ENCODE measurements around the gene PRR9.

Gene PRR9

DNA sequence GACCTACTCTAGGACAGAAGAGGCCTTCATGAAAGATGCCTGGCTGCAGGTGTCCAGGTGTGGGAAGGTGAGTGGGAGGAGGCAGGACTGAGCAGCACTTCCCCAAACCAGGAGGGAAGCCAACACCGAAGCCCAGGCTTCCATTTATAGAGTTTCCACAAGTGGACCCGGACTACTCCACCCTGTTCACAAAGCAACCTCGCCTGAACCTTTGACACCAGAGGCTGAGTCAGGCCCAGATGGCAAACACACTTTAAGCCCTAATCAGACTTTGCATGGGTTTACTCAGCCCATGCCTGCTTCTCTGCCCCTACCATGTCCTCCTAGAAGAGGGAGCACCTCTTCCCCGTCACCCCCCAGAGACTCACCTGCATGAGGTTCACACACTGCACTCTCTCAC, 14.0 kb downstream of the PRR9 start:
- no peak for DNase-seq

- DNase-seq = no peak
These were observed 14.4 kb downstream of the PRR9 start for GRCh38 chr1:153231785-153232184.

GRCh38 chr1:153232553-153232952, 15.2 kb downstream of the PRR9 start:
- DNase-seq = no peak

GRCh38 chr1:153233448-153233847, 16.1 kb downstream of the PRR9 start:
- no peak for DNase-seq

- no peak for DNase-seq
These were observed 21.1 kb downstream of the PRR9 start for GRCh38 chr1:153238527-153238926.

GRCh38 chr1:153242160-153242559, 24.8 kb downstream of the PRR9 start:
- DNase-seq = no peak

DNA sequence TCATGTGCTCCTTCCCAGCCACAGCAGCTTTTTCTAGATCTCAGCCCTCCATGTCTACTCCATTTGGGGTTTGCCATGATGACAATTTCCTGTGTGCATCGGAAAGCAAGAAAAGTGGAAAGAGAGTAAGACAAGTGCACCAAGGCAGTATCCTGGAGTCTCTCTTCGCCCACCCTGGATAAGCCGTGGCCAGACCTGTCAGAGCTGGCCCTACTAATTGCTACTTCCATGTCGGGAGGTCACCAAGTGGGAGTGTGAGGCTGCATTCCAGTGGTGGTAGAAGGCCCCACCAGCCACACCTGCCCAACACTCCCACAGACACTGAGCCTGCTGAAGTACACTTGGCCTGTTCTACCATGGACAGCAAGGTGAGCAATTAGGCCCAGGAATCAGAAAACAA, 28.1 kb downstream of the PRR9 start:
- no peak for DNase-seq

- DNase-seq = no peak
These were observed 28.6 kb downstream of the PRR9 start for GRCh38 chr1:153246018-153246417.

- DNase-seq = no peak
These were observed 29.4 kb downstream of the PRR9 start for GRCh38 chr1:153246825-153247224.

- no peak for DNase-seq
These were observed 30.9 kb downstream of the PRR9 start for GRCh38 chr1:153248176-153248879.

DNA sequence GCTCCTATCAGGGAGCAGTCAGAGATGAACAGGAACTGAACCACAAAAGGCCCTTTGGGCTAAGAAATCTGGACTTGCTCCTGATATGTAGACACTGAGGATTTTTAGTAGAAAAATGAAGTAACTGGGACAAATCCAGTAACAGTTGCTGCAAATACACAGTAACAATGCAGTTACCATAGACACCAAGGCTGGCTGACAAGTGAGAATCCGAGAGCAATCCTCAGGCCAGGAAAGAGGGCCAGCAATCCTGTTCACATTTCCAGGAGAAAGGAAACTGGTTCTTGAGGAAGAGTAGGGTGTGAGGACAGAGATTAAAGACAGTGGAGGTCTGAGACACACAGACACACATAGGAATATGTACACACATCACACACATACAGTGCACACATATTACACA, 32.8 kb downstream of the PRR9 start:
- no peak for DNase-seq

GRCh38 chr1:153251087-153251486, 33.7 kb downstream of the PRR9 start:
- DNase-seq = no peak

- no peak for DNase-seq
These were observed 34.2 kb downstream of the PRR9 start for GRCh38 chr1:153251562-153251961.

DNA sequence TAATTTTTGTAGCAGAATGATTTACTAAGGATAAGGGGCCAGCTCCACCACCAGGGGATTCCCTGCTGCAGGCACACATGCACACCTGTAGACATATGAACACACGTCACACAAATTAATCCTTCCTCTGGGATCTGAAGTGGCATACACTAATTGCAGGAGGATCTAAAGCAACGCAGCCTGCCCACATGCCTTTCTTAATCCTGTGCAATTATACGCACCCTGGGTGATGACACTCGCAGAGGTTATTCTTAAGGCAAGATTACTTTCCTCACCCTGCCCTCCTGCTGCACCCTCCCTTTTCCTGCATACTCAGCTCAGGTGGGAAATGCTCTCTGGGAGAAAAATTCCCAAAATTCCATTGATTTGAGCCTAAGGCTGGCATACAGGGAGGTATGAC, 34.6 kb downstream of the PRR9 start:
- no peak for DNase-seq

GRCh38 chr1:153253076-153253475, 35.7 kb downstream of the PRR9 start:
- no peak for DNase-seq

- DNase-seq = no peak
These were observed 36.3 kb downstream of the PRR9 start for GRCh38 chr1:153253693-153254092.

DNA sequence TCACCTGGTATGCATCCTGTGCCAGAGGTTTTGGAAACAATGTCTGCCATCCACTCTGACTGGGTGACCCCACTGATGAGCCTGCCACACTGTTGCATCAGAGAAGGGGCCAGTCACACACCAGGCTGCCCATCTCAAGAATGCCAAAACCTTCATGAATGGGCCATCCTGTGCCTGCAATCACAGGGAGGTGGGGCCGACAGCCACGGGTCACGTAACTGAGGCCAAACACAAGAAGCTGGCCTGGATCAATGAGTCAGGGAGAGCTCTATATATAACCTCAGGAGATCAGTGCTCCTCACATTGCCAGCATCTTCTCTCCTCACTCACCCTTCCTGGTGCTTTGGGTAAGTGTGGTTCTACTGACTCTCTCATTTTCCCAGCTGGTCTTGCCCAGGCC, 42.0 kb downstream of the PRR9 start, which contains the start of gene LORICRIN:
Gene LORICRIN (plus strand): TSS at position 301 of the 400 bp plus-strand sequence. CDS start 1,263 bp downstream, outside the sequence.
- no peak for DNase-seq

DNA sequence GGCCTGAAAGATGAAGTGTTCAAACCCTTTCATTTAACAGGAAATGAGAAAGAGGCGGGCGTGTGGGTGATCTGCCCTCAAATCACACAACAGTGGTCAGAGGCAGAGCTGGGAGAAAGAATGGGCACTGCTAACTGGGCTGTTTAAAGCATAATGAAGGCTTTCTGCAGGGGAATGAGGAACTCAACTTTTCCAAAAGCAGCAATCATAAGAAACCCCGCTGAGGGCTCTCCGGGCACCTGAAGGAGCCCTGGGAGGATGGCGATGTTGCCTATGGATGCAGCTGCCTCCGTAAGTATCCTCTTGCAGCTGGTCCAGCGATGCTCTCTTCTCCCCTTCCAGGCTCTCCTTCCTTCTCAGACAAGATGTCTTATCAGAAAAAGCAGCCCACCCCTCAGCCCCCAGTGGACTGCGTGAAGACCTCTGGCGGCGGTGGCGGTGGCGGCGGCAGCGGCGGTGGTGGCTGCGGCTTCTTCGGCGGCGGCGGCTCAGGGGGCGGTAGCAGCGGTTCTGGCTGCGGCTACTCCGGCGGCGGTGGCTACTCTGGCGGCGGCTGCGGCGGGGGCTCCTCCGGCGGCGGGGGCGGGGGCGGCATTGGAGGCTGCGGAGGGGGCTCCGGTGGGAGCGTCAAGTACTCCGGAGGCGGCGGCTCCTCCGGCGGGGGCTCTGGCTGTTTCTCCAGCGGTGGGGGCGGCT, 43.3 kb downstream of the PRR9 start:
- DNase-seq = no peak

- no peak for DNase-seq
These were observed 44.1 kb downstream of the PRR9 start for GRCh38 chr1:153261281-153262069.

DNA sequence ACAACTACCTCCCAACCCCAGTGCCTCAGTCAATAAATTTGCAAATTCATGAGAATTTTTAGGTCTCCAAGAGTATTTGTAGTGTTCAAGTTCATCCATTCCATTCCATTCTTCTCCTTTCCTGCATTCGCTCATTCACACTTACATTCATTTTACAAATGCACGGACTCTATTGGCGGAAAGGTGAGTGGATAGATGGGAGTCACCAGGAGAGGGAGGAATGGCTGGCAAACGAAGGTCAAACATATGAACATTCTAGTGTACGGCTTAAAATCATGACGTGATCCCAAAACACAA, 44.6 kb downstream of the PRR9 start:
- no peak for DNase-seq

DNA sequence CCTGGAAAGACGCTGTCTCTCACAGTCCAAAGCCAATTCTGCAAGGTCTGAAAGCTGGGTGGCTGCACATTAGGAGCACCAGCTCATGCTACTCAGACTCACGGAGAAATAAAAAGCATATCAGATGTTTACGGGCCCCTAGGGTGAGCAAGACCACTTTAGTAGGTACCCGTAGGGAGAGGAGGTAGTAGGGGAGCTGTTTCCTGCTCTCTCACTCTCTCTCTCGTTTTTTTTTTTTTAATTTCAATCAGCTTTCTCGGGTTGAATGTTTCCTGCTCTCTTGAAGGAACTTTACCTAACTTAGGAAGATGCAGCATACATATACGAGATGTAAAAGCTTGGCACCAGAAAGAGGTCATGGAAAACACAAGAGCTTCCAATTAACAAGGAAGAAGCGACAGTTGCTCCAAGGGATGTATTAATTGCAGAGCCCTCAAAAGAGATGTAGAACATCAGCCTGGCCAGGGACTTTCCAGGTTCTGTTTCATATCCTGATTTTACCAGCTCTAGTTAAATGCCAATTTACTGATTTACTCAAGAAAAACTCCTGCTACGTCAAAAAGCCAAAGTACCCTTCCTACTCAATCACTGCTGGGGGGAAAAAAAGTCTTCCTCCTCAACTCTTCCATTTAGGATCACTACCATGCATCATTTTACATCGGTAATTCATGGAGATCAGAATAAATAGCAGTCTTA, 45.2 kb downstream of the PRR9 start:
- DNase-seq = no peak

GRCh38 chr1:153265457-153265856, 48.1 kb downstream of the PRR9 start:
- DNase-seq = no peak

Data from SHP77 treated with DMSO at 0.1 percent for 48 hours (cell line).